Measurements from ENCODE around the gene HOXB7. TPM values are rescaled to one million over a fixed set of nuclear protein-coding genes. Genes with fewer than 3 reads are reported as not detected.

Gene HOXB7
- total RNA-seq, 4 donors from 2014 or later, result 0.36 to 3.0 (median 0.65) TPM

DNA sequence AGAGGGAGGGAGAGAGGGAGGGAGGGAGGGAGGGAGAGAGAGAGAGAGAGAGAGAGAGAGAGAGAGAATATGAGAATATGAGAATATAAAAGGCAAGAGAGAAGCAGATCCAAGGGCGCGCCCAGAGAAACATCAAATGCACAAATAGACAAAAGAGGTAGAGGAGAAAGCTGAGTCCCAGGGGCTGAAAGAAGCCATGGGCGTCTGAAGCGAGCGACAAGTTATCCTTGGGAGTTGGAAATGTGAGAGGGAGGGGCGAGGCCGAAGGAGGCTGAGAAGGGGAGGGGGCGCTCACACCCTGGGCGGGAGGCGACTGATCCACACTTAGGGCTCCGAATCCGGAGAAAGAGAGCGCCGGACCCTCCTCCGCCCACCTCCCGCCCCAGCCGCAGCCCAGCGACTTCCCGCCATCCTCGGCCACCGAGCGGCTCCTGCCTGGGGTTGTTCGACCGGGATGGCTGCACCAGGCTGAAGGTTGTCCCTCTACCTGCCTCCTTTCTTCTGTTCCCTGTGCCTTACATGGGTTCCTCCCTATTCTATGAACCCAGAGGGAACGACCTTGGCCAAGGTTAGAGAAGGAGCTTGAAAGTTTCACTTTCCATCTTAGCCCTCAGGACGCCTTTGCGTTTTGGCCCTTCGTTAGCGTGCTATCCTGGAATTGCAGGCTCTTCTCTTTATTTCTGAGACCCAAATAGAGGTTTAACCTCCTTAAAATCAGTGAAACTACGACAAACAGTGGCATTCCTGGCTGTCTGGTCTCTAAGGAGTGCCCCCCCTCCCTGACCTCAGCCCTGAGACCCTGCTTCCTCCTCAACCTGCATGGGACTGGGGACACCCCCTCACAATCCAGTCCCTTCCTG is 36.5 kb upstream of the HOXB7 start:
- Histone ChIP-seq H3K9me3 (no peaks in the 10 kb centered on the region), H3K27ac (no peak overlapping the region), H3K4me3 (peak overlapping the region; percentile 24 to 48 (median 36)), H3K4me1 (no peaks in the 10 kb centered on the region), H3K27me3 (peaks cover 71 to 78% (median 77%) of the 10 kb centered on the region in 3 donors), H3K36me3 (no peaks in the 10 kb centered on the region)
- DNase-seq (no peak), ATAC-seq (no peak)
- TF ChIP-seq, protein P1, sequence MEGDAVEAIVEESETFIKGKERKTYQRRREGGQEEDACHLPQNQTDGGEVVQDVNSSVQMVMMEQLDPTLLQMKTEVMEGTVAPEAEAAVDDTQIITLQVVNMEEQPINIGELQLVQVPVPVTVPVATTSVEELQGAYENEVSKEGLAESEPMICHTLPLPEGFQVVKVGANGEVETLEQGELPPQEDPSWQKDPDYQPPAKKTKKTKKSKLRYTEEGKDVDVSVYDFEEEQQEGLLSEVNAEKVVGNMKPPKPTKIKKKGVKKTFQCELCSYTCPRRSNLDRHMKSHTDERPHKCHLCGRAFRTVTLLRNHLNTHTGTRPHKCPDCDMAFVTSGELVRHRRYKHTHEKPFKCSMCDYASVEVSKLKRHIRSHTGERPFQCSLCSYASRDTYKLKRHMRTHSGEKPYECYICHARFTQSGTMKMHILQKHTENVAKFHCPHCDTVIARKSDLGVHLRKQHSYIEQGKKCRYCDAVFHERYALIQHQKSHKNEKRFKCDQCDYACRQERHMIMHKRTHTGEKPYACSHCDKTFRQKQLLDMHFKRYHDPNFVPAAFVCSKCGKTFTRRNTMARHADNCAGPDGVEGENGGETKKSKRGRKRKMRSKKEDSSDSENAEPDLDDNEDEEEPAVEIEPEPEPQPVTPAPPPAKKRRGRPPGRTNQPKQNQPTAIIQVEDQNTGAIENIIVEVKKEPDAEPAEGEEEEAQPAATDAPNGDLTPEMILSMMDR (IDR thresholded peaks at IDR 0.05 in 4 of 5, conservative IDR thresholded peaks at IDR 0.05 in 1 of 5), result no peak
- no peak for TF ChIP-seq POLR2A (IDR thresholded peaks at IDR 0.05)
- intact Hi-C loops (cut with DNase I; ENCODE audit: low total_unique reads) (no loop called here), in situ Hi-C loops (cut with MboI; ENCODE audit: low sequenced_read_pairs in 4 of 4) (loop anchor here in 1 of 4 donors (25.0 kb wide), 1 partner anchor 90 kb away; the partner anchor contains the start of gene HOXB13)

DNA sequence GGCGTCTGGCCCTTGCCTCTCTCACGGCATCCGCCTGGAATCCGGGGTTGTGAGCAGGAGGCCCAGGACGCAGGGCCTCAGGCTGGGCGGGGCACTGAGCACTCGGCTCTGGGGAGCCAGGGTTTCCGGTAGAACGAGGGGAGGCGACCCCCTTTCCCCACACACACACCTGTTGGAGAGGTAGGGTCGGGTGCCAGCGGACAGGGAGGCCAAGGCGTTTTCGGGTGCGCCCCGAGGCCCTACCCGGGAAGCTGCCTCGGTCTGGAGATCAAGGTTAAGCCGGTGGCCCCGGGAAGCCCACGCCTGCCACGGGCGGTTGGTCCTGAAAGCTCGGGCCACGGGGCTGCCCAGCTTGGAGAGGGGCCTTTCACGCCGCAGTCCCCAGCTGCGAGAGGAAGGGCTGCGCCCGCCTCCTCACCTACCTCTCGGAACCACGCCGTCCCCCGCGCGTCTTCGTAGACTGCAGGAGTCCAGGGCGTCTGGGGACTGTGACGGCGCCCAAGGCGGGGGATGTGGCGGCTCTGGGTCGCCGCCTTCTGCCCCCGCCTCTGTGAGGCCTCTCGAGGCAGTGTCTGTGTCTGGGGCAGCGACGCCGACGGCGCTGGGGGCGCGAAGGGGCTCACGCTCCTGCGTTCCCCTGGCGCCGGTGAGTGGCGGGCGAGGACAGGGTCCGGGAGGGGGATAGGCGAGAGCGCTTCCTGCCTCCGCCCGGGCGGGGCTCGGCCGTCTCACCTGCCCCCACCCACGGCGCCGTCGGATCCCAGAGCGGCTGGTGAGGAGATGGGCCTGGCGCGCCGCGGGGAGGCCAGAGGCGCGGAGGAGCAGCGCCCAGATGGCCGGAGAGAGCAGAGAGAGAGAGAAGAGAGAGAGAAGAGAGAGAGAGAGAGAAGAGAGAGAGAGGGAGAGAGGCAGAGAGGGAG is 35.6 kb upstream of the HOXB7 start:
- no peak for TF ChIP-seq POLR2A (IDR thresholded peaks at IDR 0.05)
- TF ChIP-seq, protein P1 (IDR thresholded peaks at IDR 0.05 in 4 of 5, conservative IDR thresholded peaks at IDR 0.05 in 1 of 5), result no peak
- intact Hi-C loops (cut with DNase I; ENCODE audit: low total_unique reads) (no loop called here), in situ Hi-C loops (cut with MboI; ENCODE audit: low sequenced_read_pairs in 4 of 4) (loop anchor here in 1 of 4 donors (25.0 kb wide), 1 partner anchor 91 kb away; the partner anchor contains the start of gene HOXB13)
- ATAC-seq, result no peak
- Histone ChIP-seq H3K9me3 (no peaks in the 10 kb centered on the region), H3K27me3 (peaks cover 77 to 87% (median 86%) of the 10 kb centered on the region in 3 donors), H3K4me1 (no peaks in the 10 kb centered on the region), H3K27ac (no peak overlapping the region), H3K36me3 (no peaks in the 10 kb centered on the region), H3K4me3 (peak overlapping the region in 1 of 4 donors; percentile 38)
- no peak for DNase-seq

DNA sequence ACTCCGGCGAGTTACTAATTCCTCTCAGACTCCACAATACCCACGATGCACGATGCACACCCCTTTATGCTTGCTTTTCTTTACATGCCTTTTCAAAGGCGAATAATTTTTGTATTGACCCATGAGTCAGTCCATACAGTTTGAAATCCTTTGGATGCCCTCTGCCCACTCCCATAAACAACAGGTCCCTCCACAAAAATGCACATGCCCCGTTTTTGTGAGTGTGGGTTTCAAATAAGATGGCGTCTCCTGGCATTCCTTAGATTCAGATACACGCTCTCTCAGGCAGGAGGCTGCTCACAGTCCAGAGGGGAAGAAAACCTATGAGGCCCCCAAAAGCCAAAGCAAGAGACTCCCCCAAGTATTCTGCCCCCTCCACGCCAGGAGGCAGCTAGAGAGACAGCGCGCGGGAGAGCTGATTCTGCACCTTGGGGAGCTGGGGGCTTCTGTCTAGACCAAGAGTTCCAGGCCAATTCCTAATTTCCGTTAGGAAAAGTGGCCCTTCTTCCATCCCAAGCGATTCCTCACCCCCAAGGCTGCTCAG is 34.9 kb upstream of the HOXB7 start:
- no peaks in the 10 kb centered on the region for H3K4me1 ChIP-seq
- ATAC-seq, result no peak
- intact Hi-C loops (cut with DNase I; ENCODE audit: low total_unique reads), result no loop called here
- in situ Hi-C loops (cut with MboI; ENCODE audit: low sequenced_read_pairs in 4 of 4), result loop anchor here in 1 of 4 donors (25.0 kb wide), 1 partner anchor 92 kb away; the partner anchor contains the start of gene HOXB13
- H3K36me3 ChIP-seq, result no peaks in the 10 kb centered on the region
- H3K4me3 ChIP-seq, result no peak overlapping the region
- H3K27ac ChIP-seq, result no peak overlapping the region
- peaks cover 80 to 94% (median 94%) of the 10 kb centered on the region in 3 donors for H3K27me3 ChIP-seq
- TF ChIP-seq POLR2A (IDR thresholded peaks at IDR 0.05), result no peak
- TF ChIP-seq, protein P1 (IDR thresholded peaks at IDR 0.05 in 4 of 5, conservative IDR thresholded peaks at IDR 0.05 in 1 of 5), result no peak
- no peak for DNase-seq
- H3K9me3 ChIP-seq, result no peaks in the 10 kb centered on the region

DNA sequence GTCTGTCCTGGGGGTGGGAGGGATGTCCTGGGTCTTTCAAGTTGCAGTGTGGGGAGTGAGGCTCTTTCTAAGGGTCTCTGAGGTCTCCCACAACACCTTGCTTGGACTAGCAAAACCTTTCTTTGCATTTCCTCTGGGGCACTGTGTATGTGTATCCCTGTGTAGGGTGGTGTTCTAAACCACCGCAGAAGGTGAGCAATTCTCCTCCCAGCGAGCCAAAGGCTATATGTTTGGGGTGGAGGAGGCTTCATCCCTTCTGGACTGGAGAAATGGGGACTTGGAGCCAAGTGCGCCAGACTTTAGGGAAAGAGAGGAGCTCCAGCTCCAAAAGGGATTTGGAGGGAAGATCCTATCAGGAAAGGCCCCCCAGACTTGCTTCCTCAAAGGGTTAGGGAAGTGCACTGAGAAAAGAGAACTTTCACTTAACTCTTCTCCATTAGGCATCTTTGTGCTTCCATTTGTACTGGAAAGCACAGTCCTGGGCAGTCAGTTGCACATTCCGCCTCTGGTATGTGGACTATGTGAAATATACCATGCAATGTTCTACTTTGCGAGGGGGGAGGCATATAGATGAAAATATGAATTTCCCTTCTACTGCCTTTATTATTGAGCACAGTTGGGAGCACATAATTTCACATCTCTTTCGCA is 34.2 kb upstream of the HOXB7 start:
- no peaks in the 10 kb centered on the region for H3K36me3 ChIP-seq
- TF ChIP-seq, protein P1 (IDR thresholded peaks at IDR 0.05 in 4 of 5, conservative IDR thresholded peaks at IDR 0.05 in 1 of 5), result no peak
- no peak for TF ChIP-seq POLR2A (IDR thresholded peaks at IDR 0.05)
- H3K27ac ChIP-seq, result no peak overlapping the region
- no peaks in the 10 kb centered on the region for H3K4me1 ChIP-seq
- DNase-seq, result no peak
- in situ Hi-C loops (cut with MboI; ENCODE audit: low sequenced_read_pairs in 4 of 4), result loop anchor here in 1 of 4 donors (25.0 kb wide), 1 partner anchor 92 kb away; the partner anchor contains the start of gene HOXB13
- intact Hi-C loops (cut with DNase I; ENCODE audit: low total_unique reads), result no loop called here
- H3K27me3 ChIP-seq, result peaks cover 77 to 95% (median 94%) of the 10 kb centered on the region in 3 donors
- no peaks in the 10 kb centered on the region for H3K9me3 ChIP-seq
- ATAC-seq, result no peak
- H3K4me3 ChIP-seq, result no peak overlapping the region

All from gastrocnemius medialis (tissue), 4 donors.